Measurements from ENCODE around the gene CRIM1. TPM values are rescaled to one million over a fixed set of nuclear protein-coding genes. Genes with fewer than 3 reads are reported as not detected.

Gene CRIM1
- polyA plus RNA-seq, 2 of the 4 experiments (the other 2 are of a cell fraction) = 127 to 208 TPM

GRCh38 chr2:36509075-36509474 is 153.5 kb downstream of the CRIM1 start:
- no peak for FAIRE-seq
- H3K4me3 ChIP-seq = no peak overlapping the region
- no peak for ATAC-seq
- DNase-seq (ENCODE audit: low read depth in 1 of 2, low spot score in 1 of 2) = no peak
- no peaks in the 10 kb centered on the region for H3K9me3 ChIP-seq
- ChIA-PET CTCF (interaction anchor here (1.2 kb wide), 1 partner anchor 10 kb away, joined by 3 read pairs; no protein-coding TSS in a partner anchor), POLR2A (no interaction called here)
- TF ChIP-seq GATA3 (IDR thresholded peaks at IDR 0.05; ENCODE audit: borderline replicate concordance) (no peak), FOSB (CRISPR knock-in tag; IDR thresholded peaks at IDR 0.05) (no peak)
- 0 out of 6 replicates have a peak overlapping the region, but pooled peaks of 1 of the 2 experiments have one; percentile 2 for H3K27ac ChIP-seq
- H3K4me2 ChIP-seq = no peak overlapping the region
- peaks cover 42% of the 10 kb centered on the region for H3K4me1 ChIP-seq
- 84% methylated on average over 6 of the region's 6 CpGs for WGBS (ENCODE audit: missing lambda C conversion rate)

GRCh38 chr2:36511858-36512603 is 156.5 kb downstream of the CRIM1 start:
- FAIRE-seq (no peak), ATAC-seq (no peak), DNase-seq (ENCODE audit: low read depth in 1 of 2, low spot score in 1 of 2) (no peak)
- no peak for TF ChIP-seq HOXB5 (CRISPR knock-in tag; IDR thresholded peaks at IDR 0.05)
- TF ChIP-seq MYC (IDR thresholded peaks at IDR 0.05; ENCODE audit: borderline replicate concordance, low read length) = no peak
- TF ChIP-seq PBX3 (IDR thresholded peaks at IDR 0.05) = no peak
- no peak for TF ChIP-seq POLR2AphosphoS2 (conservative IDR thresholded peaks at IDR 0.05; ENCODE audit: low read length)
- no peak for TF ChIP-seq POLR2A (IDR thresholded peaks at IDR 0.05; ENCODE audit: low read length)
- no peak for TF ChIP-seq KDM1A (IDR thresholded peaks at IDR 0.05; ENCODE audit: low read depth)
- no peak for TF ChIP-seq ZNF302 (CRISPR knock-in tag; IDR thresholded peaks at IDR 0.05)
- no peak for TF ChIP-seq ZC3H11A (IDR thresholded peaks at IDR 0.05)
- TF ChIP-seq HES2 (IDR thresholded peaks at IDR 0.05) = no peak
- TF ChIP-seq JUNB (IDR thresholded peaks at IDR 0.05) = no peak
- Histone ChIP-seq H3K4me1 (peaks cover 15% of the 10 kb centered on the region), H3K27ac (no peak overlapping the region), H3K4me3 (no peak overlapping the region), H3K9me3 (no peaks in the 10 kb centered on the region), H3K4me2 (no peak overlapping the region)
- POLR2A ChIA-PET = no interaction called here
- CTCF ChIA-PET = interaction anchor here (1.0 to 2.2 kb wide), 7 partner anchors 9 to 161 kb away, joined by 3 to 10 read pairs (median 6); no protein-coding TSS in a partner anchor
- 89% methylated on average over 9 of the region's 9 CpGs for WGBS (ENCODE audit: missing lambda C conversion rate)

- ChIA-PET POLR2A (no interaction called here), CTCF (interaction anchor here (1.0 to 2.2 kb wide), 7 partner anchors 8 to 161 kb away, joined by 3 to 10 read pairs (median 6); no protein-coding TSS in a partner anchor)
- TF ChIP-seq PHF8 (IDR thresholded peaks at IDR 0.05; ENCODE audit: borderline replicate concordance, low read depth) (no peak), CBX2 (IDR thresholded peaks at IDR 0.05; ENCODE audit: borderline replicate concordance, low read depth) (no peak), BHLHE40 (IDR thresholded peaks at IDR 0.05; ENCODE audit: low read depth, low read length) (no peak), MAX (IDR thresholded peaks at IDR 0.05) (no peak), MAZ (IDR thresholded peaks at IDR 0.05; ENCODE audit: borderline replicate concordance, low read depth, low read length) (no peak), TP53 (CRISPR knock-in tag; IDR thresholded peaks at IDR 0.05) (no peak), ZC3H11A (IDR thresholded peaks at IDR 0.05) (no peak), PBX3 (IDR thresholded peaks at IDR 0.05) (no peak), EP300 (IDR thresholded peaks at IDR 0.05) (no peak)
- Histone ChIP-seq H3K4me1 (peaks cover 8% of the 10 kb centered on the region), H3K9me3 (no peaks in the 10 kb centered on the region), H3K27ac (no peak overlapping the region), H3K4me2 (no peak overlapping the region), H3K4me3 (no peak overlapping the region)
- peak in 1 of 2 experiments; percentile 18; a peak in 2 of 6 replicates for ATAC-seq
- DNase-seq (ENCODE audit: low read depth in 1 of 2, low spot score in 1 of 2) = no peak
- no peak for FAIRE-seq
- 93% methylated on average over 3 of the region's 3 CpGs for WGBS (ENCODE audit: missing lambda C conversion rate)
Measured at GRCh38 chr2:36512705-36513104, 157.1 kb downstream of the CRIM1 start.
